NCI-H1105 (cell line): ENCODE measurements around the gene CDK5RAP2.
"Not testable (repeated sequence)": the region's sequence is repeated elsewhere in the genome, so short reads cannot be mapped to it uniquely, and the experiment has no call there.

Experiments used
- DNase-seq: peaks from one replicate; lab custom pipeline; 2025; lab: John Stamatoyannopoulos, UW

Gene CDK5RAP2

DNA sequence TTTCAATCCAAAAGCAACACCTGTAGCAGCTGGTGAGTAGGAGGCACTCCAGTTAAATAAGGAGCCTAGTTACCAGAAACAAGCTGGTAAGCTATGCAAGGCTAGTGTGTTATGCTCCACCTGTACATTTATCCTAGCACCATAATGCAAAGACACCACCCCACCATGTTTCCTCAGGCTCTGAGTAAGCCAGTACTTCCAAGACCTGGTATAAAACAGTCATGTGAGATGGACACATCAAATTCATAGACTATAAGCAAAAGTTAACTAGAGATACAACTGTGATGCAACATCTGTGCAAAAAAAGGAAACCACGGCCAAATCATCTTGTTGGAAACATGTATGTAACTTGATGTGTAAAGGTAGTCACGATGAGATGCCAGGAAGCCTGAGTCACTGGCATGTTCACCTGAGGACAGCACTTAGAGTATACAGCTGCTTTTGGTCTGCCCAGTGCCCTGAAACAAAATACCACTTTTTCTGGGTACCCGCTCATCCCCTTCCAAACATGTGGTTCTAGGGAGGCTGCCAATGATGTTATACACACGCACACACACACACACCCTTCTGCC is 66.1 kb downstream of the CDK5RAP2 start:
- no peak for DNase-seq

DNA sequence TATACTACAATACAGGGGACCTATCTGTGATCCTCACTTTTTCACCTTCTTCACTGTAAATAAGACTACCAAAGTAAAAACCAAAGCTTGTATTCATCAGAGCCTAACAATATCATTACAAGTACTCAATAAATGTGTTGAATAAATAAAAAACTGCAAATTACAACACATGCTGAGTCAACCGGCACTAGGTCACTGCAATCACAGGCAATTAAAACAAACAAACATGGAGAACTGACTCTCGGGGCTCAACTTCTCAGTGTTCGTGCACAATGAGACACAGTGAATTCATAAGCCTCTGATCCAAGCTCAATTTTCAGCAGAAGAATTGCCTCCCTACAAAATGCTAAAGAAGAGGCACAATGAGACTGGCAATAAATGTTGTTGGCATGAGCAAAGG is 69.2 kb downstream of the CDK5RAP2 start:
- DNase-seq, result no peak

GRCh38 chr9:120507936-120508510 is 71.9 kb downstream of the CDK5RAP2 start:
- no peak for DNase-seq

GRCh38 chr9:120505186-120505585 is 74.8 kb downstream of the CDK5RAP2 start:
- no peak for DNase-seq

DNA sequence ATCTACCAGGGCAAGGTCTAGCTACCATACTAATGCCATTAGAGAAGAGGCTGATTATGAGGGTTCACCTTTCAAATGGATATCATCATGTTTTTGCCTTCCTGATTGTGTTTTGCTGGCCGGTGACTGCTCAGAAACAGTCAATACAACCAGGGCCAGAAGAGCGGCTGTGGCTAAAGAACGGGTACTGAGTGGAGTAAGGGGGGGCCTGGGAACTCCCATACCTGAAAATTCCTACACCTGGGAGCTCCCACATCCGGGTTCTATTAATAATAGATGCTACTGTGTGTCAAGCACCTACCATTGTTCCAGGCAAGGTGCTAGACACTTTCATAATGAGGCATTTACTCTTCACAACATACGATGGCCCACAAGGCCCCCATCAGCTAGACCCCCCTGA is 79.2 kb downstream of the CDK5RAP2 start:
- DNase-seq, result no peak

- DNase-seq, result not testable (repeated sequence)
These were observed 82.1 kb downstream of the CDK5RAP2 start for GRCh38 chr9:120497865-120498264.

- DNase-seq, result not testable (repeated sequence)
These were observed 83.5 kb downstream of the CDK5RAP2 start for GRCh38 chr9:120496438-120496837.

DNA sequence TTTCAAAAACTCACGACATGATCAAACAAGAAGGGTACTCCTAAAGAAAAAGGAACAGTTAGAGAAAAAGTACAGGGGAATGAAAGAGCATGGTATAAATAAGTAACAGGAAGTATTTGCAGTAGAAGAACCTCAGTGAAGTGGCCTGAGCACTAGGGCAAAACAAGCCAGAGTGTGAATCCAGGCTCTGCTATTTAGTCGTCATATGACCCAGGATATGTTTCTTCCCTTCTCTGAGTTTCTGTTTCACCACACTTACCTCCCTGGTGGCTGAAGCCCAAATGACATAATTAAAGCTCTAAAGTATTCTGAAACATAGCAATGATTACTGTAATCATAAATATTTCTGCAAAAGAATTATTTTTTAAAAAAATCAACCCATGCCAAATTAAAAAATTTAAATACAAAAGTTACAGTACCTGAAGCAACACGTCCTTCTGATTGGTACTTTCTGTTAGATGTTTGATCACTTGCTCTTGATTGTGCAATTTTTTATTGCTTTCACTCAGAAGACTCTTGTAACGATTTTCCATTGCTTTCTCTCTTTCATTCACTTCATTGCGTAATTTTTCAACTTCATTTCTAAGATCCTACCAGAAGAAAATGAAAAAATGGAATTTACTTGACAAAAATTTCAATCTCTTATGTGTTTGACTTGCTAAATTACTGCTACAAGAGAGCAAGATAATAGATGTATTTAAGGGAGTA is 88.9 kb downstream of the CDK5RAP2 start:
- no peak for DNase-seq

DNA sequence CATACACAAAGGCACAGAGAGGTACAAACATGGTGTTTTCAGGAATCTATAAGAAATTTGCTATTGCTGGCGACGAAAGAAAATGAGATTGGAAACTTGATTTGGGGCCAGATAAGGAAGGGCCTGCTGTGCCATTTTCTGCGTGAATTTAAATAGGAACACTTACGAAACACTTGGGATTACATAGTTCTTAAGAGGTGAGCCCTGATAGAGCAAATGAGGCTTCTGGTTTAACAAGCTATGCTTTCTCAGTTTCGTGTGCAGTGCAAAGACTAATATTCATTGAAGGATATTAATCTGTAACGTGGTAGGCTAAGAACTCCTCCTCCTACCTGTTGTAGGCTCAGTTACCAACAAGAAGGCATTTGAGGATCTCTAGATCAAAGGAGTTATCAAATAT is 93.1 kb downstream of the CDK5RAP2 start:
- DNase-seq, result no peak

- no peak for DNase-seq
These were observed 93.6 kb downstream of the CDK5RAP2 start for GRCh38 chr9:120486347-120486746.

DNA sequence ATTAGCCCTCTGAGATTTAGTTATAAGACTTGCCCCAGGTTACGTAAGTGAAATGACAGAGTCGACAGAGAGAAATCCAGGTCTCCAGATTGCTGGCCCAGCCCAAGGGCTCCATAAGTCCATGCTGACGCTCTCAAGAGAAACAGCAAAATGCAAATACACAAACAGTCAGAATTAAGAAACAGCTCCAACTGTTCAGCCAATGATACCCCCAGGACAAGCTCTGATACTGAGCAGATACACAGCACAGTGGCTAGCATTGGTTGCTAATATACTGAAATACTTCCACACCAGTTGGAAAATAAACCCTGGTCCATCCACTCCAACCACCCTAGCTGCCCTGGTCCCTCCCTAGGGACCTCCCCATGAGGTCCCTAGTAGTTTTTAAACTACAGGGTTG is 94.2 kb downstream of the CDK5RAP2 start:
- DNase-seq, result no peak

DNA sequence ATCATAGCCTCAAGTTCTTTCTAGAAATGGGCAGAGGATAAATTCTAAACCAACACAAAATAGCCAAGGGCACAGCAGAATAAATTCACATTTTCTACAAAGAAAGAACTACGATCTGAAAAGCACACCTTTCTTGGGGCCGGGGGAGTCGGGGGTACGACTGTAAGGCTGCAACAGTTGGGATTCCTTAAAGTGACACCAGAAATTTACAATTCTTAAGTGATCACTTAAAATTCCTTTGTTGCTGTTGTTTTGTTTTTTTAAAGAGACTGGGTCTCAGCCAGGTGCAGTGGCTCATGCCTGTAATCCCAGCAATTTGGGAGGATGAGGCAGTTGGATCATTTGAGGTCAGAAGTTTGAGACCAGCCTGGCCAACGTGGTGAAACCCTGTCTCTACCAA is 95.8 kb downstream of the CDK5RAP2 start:
- no peak for DNase-seq

GRCh38 chr9:120482424-120483186 is 97.4 kb downstream of the CDK5RAP2 start:
- no peak for DNase-seq

- no peak for DNase-seq
These were observed 98.1 kb downstream of the CDK5RAP2 start for GRCh38 chr9:120481846-120482245.

GRCh38 chr9:120481248-120481647 is 98.7 kb downstream of the CDK5RAP2 start:
- no peak for DNase-seq

DNA sequence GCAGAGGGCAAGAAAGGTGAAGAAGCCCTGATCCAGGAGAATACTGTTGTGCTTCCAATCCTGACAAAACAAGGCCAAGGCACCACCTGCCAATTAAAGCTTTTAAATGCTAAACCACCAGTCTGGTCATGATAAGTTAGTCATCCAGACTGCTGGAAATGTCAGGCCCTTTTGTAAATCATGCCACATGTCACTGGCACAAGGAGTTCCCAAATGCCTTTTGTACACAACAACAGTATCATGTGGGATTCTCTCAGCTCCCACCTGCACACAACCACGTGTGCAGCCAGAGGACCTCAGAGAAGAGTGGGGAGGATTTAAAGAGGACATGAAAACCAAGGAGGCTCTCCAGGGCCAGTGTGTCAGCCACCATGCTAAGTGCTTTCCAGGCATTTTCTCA is 99.3 kb downstream of the CDK5RAP2 start:
- DNase-seq, result no peak

DNA sequence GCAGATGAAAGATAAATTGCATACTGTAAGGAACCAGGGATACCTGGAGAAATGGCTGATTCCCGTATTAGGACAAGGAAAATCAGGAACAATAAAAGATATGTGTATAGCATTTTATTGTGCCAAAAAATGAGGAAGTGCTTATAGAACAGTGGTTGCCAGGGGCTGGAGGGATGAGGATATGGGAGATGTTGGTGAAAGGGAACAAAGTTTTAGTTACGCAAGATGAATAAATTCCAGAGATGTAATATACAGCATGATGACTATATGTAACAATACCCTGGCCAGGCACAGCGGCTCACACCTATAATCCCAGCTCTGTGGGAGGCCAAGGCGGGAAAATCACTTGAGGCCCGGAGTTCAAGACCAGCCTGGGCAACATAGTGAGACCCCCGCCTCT is 101.8 kb downstream of the CDK5RAP2 start:
- no peak for DNase-seq

- no peak for DNase-seq
These were observed 102.4 kb downstream of the CDK5RAP2 start for GRCh38 chr9:120477534-120478001.

- DNase-seq, result no peak
These were observed 104.6 kb downstream of the CDK5RAP2 start for GRCh38 chr9:120475341-120475740.

GRCh38 chr9:120474591-120475243 is 105.2 kb downstream of the CDK5RAP2 start:
- DNase-seq, result no peak

- no peak for DNase-seq
These were observed 106.4 kb downstream of the CDK5RAP2 start for GRCh38 chr9:120473608-120474007.
